ENCODE measurements around the gene PODXL2.

PODXL2 gene

DNA sequence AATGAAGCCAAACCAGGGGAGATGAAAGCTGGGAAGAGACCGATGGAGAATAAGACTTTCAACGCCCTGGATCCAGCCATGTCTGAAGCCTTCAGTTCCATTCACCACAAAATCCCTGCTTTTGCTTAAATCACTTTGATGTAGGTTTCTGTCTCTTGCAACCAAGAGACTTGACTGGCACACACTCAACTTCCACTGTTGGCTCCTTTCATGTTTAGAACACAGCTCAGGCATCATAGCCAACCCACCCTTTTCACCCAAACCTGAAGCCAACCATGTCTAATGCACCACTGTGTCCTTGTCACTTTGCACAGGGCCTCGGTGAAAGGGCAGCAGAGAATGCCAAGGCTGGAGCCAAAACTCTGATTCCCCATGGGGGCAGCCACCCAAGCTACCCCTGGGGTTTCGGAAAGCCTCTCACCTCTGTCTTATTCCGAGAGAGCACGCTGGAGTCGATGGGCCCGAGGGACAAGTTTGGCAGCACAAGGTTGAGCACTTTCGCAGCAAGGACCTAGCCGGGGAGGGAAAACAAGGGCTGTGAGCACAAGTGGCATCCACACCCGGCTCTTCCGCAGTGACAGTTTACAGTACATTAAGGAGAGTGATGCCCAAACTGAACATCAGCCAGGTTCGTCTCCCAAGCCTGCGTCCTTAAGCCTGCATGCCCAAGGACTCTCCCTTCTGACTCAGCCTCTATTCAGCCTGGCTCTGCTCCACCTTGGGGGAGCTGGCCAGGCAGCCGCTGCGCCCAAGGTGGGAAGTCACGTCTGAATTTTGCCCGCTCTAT lies 81.4 kb downstream of the PODXL2 start:
- DNase-seq (ENCODE audit: low read depth) = no peak

DNA sequence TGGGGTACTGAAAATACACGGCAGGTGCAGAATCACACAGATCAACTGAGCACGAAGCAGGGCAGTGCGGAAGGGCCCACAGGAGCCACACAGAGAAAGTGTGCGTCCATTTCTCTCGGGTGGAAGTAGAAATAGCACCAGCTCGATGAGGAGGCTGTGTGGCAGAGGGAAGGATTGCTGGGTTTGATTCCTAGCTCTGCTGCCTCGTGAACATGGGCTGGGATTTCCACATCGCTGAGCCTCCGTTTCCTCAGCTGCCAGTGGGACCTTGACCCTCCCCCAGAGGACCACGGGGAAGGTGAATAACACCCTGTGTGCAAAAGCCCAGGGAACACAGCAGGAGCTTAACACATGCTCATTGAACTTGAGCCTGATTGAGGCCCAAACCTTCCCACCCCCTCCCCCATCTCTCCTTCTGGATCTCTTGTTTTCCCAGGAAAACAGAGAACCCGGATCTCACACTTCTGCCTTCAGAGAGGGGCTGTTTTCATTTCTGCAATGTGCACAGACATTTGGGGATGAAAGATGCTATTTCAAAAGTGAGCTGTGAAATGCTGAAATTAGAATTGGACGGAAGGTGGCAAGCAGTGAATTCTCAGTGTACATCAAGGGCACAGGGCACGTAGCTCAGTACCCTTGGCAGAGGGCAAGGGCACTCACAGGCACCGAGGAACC lies 82.2 kb downstream of the PODXL2 start:
- no peak for DNase-seq (ENCODE audit: low read depth)

DNA sequence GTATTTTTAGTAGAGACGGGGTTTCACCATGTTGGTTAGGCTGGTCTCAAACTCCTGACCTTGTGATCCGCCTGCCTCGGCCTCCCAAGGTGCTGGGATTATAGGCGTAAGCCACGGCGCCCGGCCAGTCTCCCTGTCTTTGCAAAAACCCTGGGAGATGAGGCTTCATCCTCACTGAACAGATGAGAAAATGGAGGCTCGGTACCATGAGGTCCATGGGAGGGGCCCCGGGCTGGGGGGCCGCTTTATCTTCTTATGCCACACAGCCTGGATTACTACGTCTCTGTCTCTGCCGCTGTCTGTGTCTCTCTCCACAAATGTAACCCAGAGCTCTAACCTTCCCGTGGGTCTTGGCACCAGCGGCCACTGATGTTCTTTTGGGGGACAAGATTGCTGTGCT lies 82.9 kb downstream of the PODXL2 start:
- DNase-seq (ENCODE audit: low read depth) = no peak

DNA sequence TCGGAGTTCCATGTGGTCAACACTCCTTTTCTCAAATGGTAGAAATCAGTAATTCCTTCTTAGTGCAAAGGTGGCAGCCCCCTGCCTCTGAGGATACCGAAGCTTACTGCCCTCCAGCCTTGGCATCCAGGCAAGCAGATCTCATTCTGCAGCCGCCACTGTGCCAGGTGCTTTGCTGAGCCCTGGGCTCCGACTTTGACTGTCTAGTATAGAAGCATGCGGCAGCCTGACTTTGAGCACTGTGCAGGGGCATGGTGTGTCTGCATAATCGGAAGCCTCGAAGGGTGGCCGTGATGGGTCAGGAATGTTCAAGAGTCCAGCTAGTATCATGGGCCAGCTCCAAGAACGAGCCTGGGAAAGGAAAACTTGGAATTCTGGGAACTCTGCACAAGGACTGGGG lies 83.5 kb downstream of the PODXL2 start:
- no peak for DNase-seq (ENCODE audit: low read depth)

DNA sequence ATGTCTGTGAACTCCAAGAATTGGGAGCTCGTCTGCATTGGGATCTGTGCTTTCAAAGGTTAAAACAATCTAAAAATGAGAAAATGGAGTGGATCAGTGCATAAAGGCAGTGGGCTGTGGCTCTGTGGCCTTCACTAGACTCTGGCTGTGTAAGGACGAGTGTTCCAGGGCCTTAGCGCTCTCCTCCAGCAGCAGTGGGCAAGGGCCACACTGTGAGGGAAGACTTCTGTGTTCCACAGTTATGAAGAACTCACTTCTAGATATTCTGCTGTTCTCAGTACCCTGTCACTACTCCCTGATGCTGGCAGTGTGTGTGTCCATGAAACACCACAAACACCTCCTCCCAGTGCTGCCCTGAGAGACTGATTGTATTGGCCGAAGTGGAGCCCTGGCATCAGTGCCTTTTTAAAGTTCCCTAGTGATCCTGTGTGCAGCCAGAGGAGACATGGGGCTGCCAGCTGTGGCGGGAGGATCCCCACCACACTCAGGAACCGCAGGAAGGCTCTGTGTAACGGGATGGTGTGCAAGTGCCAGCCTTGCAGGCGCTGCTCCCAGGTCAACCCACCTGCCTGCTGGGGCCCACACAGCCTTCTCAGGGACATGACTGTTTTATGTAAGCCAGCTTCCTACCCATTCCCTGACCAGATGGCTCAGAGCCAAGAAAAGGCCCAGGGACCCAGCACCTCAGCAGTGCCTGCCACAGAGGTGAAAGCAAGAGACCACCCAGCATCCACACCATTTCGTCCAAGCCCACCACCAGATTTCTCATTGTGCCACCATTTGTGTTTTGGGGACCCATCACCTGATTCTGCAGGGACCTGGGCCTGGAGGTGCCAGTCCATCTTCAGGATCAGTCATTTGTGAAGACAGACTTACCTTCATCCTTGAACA lies 84.1 kb downstream of the PODXL2 start:
- DNase-seq (ENCODE audit: low read depth) = no peak

DNA sequence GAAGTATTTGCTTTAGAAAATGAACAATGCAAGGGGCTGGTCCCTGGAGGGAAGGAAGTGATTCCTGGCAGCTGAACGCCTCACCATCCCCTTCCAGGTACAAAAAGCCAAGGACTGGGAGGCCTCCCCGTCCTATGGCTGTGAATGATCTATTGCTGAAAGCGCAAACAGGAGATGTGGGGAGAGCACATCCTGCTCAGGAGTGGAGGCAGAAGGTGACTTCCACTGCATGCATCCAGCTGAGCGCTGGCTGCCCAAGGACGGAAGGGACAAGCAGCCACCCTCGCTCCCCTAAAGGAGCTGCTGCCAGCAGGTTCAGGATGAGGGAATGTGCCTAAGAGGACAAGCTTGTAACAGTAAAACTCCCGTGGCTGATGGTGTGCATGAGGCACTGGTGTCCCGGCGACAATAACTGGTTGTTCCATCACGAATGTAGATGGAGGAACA lies 85.2 kb downstream of the PODXL2 start:
- no peak for DNase-seq (ENCODE audit: low read depth)

DNA sequence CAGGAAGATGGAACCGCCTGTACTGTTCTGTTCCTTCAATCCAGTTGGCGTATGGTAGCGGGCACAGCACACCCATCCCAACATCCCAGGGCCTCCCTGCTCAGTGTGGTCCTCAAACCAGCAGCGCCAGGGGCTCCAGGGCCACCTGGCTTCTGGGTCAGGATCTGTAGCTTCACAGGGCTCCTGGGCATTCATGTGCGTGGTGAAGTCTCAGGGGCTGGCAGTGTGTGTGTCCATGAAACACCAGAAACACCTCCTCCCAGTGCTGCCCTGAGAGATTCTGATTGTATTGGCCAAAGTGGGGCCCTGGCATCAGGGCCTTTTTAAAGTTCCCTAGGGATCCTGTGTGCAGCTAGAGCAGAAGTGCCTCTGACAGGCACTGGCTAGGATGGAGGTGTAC lies 85.9 kb downstream of the PODXL2 start:
- DNase-seq (ENCODE audit: low read depth) = no peak

DNA sequence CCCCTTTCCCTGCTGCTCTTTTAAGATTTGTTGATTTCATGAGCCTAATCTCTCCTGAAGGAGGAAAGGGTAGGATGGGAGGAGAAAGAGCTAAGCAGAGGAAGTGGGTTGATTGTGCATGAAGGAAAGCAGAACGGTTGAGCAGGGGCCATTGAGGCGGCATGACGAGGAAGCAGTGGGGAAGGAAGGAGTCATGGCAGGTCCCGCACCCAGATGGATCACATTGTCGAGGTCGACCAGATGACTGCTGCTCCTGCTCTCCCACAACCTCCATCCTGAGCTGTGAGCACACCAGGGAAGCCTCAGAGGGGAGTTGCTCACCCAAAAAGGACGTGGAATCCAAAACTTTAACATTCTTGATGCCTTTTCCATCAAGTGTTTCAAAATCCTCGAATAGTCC lies 86.5 kb downstream of the PODXL2 start:
- no peak for DNase-seq (ENCODE audit: low read depth)

DNA sequence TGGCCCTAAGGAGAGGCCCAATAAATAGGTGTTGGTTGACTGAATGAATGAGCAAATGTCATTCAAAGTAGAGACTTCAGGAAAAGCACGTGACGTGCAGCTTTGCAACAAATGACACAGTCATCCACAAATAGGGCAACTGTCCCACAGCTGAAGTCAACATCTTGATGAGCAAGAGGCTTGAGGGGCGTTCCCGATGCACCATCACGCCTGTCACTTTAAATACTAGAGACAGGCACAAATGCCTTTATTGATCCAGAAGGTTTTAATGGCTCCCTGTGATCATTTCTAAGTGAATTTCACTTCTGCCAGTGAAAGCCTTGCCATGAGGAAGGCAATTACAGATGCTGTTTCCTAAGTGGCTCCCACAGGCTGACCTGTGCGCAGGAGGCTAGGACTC lies 87.4 kb downstream of the PODXL2 start:
- no peak for DNase-seq (ENCODE audit: low read depth)

DNA sequence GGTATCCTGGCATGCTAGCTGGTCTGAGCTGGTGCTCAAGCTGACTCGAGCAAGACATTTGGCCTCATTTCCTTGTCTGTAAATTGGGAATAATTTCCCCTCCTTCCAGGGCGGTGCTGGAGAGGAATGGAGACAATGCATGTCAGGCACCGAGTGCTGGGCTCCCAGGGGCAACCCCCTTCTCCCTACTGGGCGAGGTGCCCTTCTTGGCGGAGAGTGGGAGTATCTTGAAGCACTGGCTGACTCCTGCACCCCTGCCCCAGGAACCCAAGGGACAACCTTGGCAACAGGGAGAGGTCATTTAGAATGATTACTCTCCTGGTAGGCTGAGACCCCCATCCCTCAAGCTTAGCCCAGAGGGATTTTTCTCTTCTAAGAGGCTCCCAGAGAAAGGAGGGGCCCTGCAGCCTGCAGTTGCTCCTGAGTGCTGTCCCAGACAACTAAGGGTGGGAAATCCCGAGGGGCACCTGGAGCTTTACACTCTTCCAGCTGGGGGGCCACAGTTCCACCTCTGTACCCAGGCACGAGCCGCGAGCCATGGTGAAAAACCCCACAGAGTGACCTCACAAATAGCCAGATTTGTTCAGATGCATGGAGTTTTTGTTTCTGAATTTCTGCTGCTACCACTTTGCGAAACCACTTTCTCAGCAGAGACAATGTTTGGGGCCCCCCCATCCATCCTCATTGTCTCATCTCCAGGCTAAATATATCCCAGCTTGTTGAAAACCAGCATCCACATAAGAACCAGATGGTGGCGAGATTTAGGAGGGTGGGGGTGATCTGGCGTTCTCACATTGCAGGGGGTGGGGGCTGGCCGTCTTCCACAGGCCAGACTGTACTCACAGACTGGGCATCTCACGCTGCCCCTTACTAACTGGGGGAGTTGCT lies 88.6 kb downstream of the PODXL2 start:
- peak; percentile 65 for DNase-seq (ENCODE audit: low read depth)

DNA sequence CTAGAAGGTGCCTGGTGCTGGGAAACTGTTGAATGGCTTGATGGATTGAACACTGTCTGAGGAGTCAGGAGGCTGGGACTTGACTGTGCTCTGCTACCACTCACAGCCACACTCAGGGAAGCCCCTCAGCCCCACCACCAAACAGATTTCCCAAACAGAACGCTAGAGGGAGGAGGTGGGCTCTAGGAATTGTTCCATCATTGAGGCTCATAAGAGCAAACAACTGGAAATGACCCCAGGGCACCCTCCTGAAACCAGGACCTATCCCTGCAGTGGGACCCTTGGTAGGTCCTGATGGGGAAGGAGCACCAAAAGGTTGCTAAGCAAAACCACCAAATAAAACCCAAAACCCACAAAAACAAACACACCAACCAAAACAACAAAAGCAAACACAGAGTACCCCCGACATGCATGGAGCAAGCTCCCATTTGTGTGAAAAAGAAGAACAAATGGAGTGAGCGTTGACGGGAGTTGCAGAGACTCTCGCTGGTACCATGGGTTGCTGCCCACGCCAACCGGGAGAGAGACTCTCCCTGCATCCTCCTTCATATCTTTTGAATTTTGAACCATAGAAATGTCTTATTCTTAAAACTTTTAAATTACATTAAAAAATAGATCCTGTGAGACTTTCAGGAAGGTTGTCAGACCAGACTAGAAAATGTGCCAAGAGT lies 89.4 kb downstream of the PODXL2 start:
- no peak for DNase-seq (ENCODE audit: low read depth)

DNA sequence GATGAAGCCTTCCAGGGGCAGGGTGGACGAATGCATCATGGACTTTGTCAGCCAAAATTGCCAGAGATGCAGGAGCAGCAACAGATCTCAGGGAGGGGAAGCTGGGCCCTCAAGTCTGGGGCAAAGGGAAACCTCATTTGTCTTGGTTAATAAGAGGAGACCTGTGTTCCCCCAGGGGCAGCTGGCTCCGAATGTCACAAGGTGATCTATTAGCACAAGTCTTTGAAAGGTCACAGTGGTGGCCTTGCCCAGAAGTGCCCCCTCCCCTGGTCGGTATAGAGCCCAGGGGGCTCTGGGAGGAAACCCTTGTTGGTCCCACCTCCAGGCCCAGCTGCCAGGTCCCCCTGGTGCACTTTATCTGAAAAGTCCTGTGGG lies 89.9 kb downstream of the PODXL2 start:
- DNase-seq (ENCODE audit: low read depth) = no peak

DNA sequence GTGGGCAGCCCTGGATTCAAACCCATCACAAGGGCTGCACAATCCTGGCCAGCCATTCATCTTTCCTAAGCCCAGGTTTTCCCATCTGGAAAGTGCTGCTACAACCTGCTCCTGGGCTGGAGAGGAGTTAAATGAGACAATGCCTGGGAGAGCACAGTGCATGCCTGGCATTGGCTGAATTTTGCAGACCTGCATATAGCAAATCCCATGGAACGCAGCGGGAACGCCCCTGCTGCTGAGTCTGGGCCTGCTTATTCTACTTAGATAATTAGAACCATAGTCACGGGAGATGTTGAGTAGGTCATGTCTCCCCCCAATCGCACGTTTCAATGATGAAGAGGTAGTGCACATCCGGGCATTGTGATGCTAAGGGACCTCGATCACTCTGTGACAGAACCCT lies 90.4 kb downstream of the PODXL2 start:
- no peak for DNase-seq (ENCODE audit: low read depth)

DNA sequence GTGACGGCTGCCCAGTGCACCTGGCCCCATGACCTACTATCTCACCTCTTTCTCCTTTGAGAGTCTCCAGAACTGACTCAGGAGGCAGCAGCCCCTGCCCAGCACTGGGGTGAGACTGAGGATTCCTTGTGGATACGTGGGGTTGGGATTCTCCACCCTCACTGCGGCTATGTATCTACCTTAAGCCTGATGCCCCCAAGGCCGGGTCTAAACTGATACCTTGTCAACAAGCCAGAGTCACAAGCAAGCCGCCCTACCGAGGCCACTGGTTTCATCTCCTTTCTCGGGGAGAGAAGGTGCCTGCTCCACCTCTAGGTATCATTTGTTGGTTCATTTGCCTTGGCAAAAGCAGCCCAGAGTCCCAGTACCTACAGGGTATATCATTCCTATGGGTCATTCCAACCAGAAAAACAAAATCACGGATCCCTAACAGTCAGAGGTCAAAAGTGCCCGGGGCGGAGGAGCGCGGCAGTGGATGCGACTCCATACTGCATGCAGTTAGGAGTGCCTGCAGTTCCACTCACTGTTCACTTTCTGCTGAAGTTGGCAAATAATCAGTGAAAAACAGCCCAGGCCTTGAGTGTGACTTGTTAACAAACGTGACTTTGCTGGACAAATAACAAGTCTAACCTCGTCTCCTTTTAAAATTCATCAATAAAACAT lies 91.3 kb downstream of the PODXL2 start:
- DNase-seq (ENCODE audit: low read depth) = no peak

DNA sequence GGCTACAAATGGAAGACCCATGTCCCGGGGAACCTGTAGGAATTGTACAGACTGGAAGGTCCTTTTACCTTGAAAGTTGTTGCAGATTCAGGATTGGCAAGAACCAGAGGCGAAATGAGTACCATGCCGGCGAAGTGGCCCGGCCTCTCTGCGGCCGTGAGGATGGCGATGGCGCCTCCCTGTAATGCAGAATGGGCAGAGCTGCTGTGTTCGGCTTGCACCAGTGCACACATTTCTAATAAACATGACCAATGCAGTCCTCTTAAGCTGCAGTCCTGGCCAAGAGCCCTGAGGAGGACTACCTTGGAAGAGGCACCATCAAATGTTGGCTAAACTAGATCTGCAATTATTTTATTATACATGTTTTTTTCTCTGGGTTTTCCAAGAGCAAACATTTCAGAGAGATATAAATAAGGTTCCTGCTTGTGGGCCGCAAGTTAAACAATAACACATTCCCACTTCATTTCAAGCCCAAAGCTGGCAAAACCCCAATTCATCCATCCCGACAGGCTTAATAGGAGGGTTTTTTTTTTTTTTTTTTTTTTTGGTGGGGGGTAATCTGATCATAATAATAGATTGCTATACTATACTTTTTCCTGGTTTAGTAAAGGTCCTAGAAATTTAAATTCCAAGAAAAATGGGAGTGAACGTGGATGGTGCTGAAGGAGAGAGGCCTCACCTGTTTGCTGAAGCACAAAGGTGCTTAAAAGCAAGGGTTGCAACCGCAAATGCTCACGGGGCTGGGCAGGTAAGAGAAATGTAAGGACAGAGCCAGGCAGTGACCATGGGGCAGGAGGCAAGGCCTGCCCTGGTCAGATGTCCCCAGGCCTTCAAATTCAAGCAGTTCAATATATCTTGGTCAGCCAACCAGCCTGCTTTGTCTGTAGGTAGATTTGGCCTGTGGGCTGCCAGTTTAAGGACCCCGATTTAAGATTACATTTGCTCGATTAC lies 92.3 kb downstream of the PODXL2 start:
- no peak for DNase-seq (ENCODE audit: low read depth)

DNA sequence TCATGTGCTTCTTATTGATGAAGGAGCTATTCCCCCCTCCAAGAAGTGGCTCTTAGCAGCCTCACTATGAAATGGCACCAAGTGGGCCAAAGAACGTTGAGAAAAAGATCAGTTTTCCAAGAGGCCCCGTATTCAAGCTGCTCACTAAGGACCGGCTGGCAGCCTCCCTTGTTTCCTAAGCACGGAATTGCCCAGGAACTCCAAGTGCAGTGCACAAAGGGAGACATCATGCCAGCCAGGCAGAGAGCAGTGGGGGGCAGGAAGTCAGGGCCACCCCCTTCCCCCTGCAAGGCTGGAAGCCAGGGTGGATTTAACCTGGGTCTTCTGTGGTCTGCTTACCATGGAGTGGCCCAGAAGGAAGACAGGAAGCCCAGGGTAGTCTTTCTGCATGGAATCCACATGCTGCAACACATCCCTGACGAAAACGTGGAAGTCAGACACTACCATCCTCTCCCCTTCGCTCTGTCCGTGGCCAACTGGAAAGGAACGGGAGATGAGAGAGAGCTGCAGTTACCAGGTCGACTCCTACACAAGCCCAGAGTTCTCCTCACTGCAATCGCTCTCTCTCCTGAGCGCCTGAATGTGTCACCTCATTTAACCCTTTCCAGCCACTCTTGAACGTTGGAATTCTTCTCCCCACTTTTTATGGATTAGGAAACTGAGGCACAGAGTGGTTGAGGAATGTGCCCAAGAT lies 93.3 kb downstream of the PODXL2 start:
- DNase-seq (ENCODE audit: low read depth) = no peak

Data from fibroblast of the conjunctiva (primary cell).